Measurements from ENCODE around the gene BBS9.

DNA sequence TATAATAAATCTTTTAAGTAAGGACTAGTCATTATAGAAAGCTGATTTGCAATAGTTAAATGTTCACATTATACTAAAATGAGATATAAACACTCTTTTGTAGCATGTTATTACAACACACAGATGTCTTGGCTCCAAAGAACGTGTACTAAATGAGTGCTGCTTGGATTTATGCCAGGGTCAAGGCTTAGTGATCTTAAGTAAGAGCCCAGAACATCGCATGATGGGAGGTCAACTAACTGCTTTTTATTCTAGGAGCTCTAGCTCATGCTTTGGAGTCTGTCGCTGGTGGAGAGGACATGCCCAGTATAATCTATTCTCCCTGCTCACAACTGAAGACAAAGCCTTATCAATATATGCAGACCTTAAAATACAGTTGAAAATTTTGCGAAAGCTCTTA lies 315.1 kb downstream of the BBS9 start:
- no peak for TF ChIP-seq REST (IDR thresholded peaks at IDR 0.05)
- TF ChIP-seq CTCF (IDR thresholded peaks at IDR 0.05; ENCODE audit: low read depth, low read length, missing input control) = no peak
- TF ChIP-seq TAF1 (conservative IDR thresholded peaks at IDR 0.05) = no peak
- TF ChIP-seq EGR1 (IDR thresholded peaks at IDR 0.05; ENCODE audit: low read depth in 2 of 2) = no peak
- TF ChIP-seq MAX (IDR thresholded peaks at IDR 0.05) = no peak
- TF ChIP-seq ZBTB33 (IDR thresholded peaks at IDR 0.05) = no peak
- TF ChIP-seq YY1 (IDR thresholded peaks at IDR 0.05) = no peak
